ENCODE measurements around the gene SRCAP. TPM values are rescaled to one million over a fixed set of nuclear protein-coding genes. Genes with fewer than 3 reads are reported as not detected.
A peak's percentile ranks its signal among the peaks of the same experiment; 100 is the strongest.

The SRCAP gene
- total and polyA plus RNA-seq, 7 donors, result 2.4 to 39.1 (median 14.3) TPM

DNA sequence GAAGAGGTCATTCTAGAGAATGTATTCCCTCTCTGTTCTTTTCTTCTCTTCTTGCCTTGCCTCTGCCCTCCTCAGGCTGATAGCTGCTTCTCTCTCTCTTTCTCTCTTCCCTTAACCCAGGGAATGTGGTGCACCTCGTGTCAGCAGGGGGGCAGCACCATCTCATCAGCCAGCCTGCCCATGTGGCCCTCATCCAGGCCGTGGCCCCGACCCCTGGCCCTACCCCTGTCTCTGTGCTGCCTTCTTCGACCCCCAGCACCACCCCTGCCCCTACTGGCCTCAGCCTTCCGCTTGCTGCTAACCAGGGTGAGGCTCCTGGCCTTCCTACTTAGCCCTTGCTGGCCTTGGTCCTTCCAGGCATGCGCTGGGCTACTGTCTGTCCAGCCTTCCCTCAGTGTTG, 23.5 kb downstream of the SRCAP start:
- no peaks in the 10 kb centered on the region for H3K4me1 ChIP-seq
- no peaks in the 10 kb centered on the region for H3K9me3 ChIP-seq
- intact Hi-C loops (cut with DNase I), result no loop called here
- no peak overlapping the region for H3K27ac ChIP-seq
- H3K36me3 ChIP-seq, result peaks cover 37 to 97% (median 71%) of the 10 kb centered on the region in 4 donors
- no peak overlapping the region for H3K4me3 ChIP-seq
- TF ChIP-seq POLR2AphosphoS5 (IDR thresholded peaks at IDR 0.05) (no peak), EP300 (IDR thresholded peaks at IDR 0.05) (no peak), POLR2A (IDR thresholded peaks at IDR 0.05) (no peak), CTCF (IDR thresholded peaks at IDR 0.05) (no peak)
- DNase-seq, result peak; percentile 59
- no peaks in the 10 kb centered on the region for H3K27me3 ChIP-seq
- WGBS, 2 donors, result 44 to 73% methylated on average over 6 of the region's 6 CpGs

- peak; percentile 57 for DNase-seq
- Histone ChIP-seq H3K4me1 (no peaks in the 10 kb centered on the region), H3K4me3 (no peak overlapping the region), H3K36me3 (peaks cover 37 to 95% (median 70%) of the 10 kb centered on the region in 4 donors), H3K9me3 (no peaks in the 10 kb centered on the region), H3K27ac (no peak overlapping the region), H3K27me3 (no peaks in the 10 kb centered on the region)
- TF ChIP-seq POLR2AphosphoS5 (IDR thresholded peaks at IDR 0.05), result no peak
- no peak for TF ChIP-seq POLR2A (IDR thresholded peaks at IDR 0.05)
- TF ChIP-seq CTCF (IDR thresholded peaks at IDR 0.05), result no peak
- no peak for TF ChIP-seq EP300 (IDR thresholded peaks at IDR 0.05)
- intact Hi-C loops (cut with DNase I), result no loop called here
- 84 to 90% methylated on average over 10 of the region's 10 CpGs for WGBS, 2 donors
These were observed 23.9 kb downstream of the SRCAP start for GRCh38 chr16:30722916-30723315.

GRCh38 chr16:30723725-30724355, 24.9 kb downstream of the SRCAP start:
- peaks cover 37 to 91% (median 61%) of the 10 kb centered on the region in 4 donors for H3K36me3 ChIP-seq
- no peaks in the 10 kb centered on the region for H3K4me1 ChIP-seq
- peak; percentile 56 for DNase-seq
- H3K4me3 ChIP-seq, result no peak overlapping the region
- no peak overlapping the region for H3K27ac ChIP-seq
- H3K9me3 ChIP-seq, result no peaks in the 10 kb centered on the region
- H3K27me3 ChIP-seq, result no peaks in the 10 kb centered on the region
- TF ChIP-seq EP300 (IDR thresholded peaks at IDR 0.05) (no peak), POLR2AphosphoS5 (IDR thresholded peaks at IDR 0.05) (no peak), POLR2A (IDR thresholded peaks at IDR 0.05) (no peak), CTCF (IDR thresholded peaks at IDR 0.05) (no peak)
- 95% methylated on average over 12 of the region's 12 CpGs for WGBS, 2 donors
- intact Hi-C loops (cut with DNase I), result no loop called here

DNA sequence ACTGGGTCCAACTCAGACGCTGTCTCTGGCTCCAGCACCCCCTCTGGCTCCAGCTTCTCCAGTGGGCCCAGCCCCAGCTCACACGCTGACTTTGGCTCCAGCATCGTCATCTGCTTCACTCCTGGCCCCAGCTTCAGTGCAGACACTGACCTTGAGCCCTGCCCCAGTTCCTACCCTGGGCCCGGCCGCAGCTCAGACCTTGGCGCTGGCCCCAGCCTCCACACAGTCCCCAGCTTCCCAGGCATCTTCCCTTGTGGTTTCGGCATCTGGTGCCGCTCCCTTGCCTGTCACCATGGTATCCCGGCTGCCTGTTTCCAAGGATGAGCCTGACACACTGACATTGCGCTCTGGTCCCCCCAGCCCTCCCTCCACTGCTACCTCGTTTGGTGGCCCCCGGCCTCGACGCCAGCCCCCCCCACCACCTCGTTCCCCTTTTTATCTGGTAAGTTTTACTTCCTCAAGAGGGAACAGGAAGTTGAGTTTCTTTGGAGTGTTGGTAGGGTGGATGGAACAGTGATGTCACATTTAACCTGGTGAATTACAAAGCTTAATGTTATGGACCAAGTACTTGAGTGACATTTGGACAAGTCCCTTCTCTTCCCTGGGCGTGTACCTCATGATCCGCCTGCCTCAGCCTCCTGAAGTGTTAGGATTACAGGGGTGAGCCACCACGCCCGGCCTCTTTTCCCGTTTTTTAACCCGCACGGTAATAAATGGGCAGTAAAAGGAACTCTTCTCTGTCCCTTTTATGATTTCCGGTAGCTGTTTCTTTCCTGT, 25.9 kb downstream of the SRCAP start:
- 26 to 62% methylated on average over 23 of the region's 23 CpGs for WGBS, 2 donors
- peaks cover 44 to 91% (median 65%) of the 10 kb centered on the region in 4 donors for H3K36me3 ChIP-seq

More for the DNA sequence above, 25.9 kb downstream of the SRCAP start:
- DNase-seq, result peak; percentile 69
- peak overlapping the region in 1 of 4 donors; percentile 16 for H3K27ac ChIP-seq
- no peaks in the 10 kb centered on the region for H3K27me3 ChIP-seq
- intact Hi-C loops (cut with DNase I), result no loop called here
- no peak for TF ChIP-seq POLR2AphosphoS5 (IDR thresholded peaks at IDR 0.05)
- TF ChIP-seq POLR2A (IDR thresholded peaks at IDR 0.05), result no peak
- TF ChIP-seq CTCF (IDR thresholded peaks at IDR 0.05), result no peak
- no peak for TF ChIP-seq EP300 (IDR thresholded peaks at IDR 0.05)
- no peaks in the 10 kb centered on the region for H3K4me1 ChIP-seq
- no peaks in the 10 kb centered on the region for H3K9me3 ChIP-seq
- H3K4me3 ChIP-seq, result no peak overlapping the region

Data from sigmoid colon (tissue), 7 donors.